NCI-H146 treated with DMSO at 0.1 percent for 48 hours (cell line): ENCODE data around the gene STXBP1.
A peak's percentile ranks its signal among the peaks of the same experiment; 100 is the strongest.

Source experiments
- DNase-seq: peaks from one replicate; lab custom pipeline; 2025; ENCODE audit not compliant: unreplicated experiment; lab: John Stamatoyannopoulos, UW

Gene STXBP1

GRCh38 chr9:127689329-127690000, 77.4 kb downstream of the STXBP1 start:
- no peak for DNase-seq

DNA sequence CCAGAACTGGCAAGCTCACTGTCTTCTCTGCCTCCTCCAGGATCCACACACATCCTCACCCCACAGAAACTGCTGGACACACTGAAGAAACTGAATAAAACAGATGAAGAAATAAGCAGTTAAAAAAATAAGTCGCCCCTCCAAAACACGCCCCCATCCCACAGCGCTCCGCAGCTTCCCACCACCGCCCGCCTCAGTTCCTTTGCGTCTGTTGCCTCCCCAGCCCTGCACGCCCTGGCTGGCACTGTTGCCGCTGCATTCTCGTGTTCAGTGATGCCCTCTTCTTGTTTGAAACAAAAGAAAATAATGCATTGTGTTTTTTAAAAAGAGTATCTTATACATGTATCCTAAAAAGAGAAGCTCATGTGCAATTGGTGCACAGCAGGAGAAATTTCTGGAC, 78.7 kb downstream of the STXBP1 start:
- DNase-seq: no peak

DNA sequence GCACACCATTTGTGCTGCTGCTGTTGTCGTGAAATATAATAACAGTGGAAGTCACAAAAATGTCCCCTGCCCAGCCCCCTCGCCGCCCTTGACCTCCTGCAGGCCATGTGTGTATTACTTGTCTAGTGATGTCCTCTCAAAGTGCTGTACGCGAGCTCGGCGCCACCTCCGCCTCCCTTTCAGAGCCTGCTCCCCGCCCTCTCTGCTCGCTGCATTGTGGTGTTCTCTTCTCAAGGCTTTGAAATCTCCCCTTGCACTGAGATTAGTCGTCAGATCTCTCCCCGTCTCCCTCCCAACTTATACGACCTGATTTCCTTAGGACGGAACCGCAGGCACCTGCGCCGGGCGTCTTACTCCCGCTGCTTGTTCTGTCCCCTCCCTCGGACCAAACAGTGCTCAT, 80.0 kb downstream of the STXBP1 start:
- no peak for DNase-seq

DNA sequence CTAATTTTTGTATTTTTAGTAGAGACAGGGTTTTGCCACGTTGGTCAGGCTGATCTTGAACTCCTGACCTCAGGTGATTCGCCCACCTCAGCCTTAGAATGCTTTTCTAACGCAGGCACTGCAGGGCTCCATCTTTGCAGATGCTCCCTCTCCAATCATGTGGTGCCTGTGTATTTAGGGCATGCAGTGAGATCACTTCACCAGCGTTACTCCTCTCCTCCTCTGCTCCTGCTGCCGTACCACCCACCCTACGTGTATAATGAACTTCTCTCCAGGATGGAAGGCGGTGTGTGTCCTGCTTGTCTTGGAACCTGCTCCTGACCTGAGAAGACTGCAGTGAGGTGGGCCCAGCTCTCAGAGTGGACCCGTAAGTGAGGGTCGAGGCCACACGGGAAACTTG, 81.1 kb downstream of the STXBP1 start:
- DNase-seq: no peak

- no peak for DNase-seq
Observed at GRCh38 chr9:127693697-127694096, 81.6 kb downstream of the STXBP1 start.

GRCh38 chr9:127694890-127695720, 83.0 kb downstream of the STXBP1 start:
- no peak for DNase-seq

DNA sequence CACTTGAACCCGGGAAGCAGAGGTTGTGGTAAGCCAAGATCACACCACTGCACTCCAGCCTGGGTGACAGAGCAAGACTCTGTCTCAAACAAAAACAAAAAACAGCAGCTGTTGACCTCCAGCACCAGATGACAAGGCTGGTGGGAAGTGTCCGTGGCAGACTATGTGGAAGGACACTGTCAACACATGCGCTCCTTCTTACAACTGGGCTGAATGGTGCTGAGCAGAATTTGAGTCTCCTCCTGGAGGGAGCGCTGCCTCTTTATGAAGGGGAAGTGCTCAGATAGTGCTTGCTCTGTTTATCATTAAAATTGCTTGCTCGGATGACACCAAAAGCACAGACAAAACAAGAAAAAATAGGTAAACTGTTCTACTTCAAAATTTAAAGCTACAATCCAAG, 85.5 kb downstream of the STXBP1 start:
- DNase-seq: no peak

- DNase-seq: no peak
Observed at GRCh38 chr9:127698386-127698785, 86.3 kb downstream of the STXBP1 start.

GRCh38 chr9:127698985-127699670, 87.1 kb downstream of the STXBP1 start:
- no peak for DNase-seq

DNA sequence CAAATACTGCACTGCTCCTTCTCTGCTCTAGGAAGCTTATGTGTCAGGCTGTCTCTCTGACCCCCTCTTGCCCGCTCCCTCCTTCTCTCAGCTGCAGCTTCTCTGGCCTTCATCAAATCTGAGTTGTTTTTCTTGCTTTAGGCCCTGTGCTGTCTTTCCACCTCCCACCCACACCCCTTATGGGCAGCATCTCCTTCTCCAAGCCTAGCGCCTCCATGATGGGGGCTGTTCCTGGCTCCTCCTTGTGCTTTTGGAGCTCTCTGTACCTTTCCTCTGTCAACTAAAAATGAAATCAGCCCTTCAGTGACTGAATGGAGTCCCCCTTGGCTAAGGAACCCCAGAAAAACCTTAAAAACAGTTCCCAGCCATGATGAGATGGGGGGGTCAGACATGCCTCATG, 88.1 kb downstream of the STXBP1 start:
- no peak for DNase-seq

DNA sequence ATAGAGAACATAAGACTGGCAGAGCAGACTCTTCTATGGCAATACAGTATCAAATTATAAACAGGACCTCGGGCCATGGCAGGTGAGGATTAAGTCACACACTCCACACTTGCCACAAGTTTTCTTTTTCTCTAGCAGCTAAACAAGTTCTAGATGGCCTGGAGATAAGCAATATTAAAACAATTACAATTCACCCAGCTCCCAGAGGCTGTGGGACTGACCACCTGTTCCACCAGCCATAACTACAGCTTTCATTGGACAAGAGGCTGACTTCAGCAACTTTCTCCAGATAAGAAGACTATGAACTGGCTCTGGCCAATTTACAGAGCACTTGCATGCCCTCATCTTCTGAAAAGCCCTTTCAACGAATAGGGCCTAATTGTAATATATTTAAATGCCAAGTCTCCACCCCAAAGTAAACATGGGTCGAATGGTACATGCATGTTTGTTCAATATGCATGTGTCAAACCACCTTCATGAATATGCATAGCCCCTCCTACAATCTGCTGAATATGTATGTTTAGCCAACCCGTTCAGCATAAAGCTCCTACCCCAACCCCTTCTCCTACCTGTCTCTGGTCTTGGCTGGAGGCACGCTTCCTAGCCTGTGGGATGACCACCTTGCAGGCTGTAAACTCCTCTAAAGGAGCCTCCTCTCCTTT, 88.6 kb downstream of the STXBP1 start:
- no peak for DNase-seq

- DNase-seq: no peak
Observed at GRCh38 chr9:127703289-127703946, 91.3 kb downstream of the STXBP1 start.

DNA sequence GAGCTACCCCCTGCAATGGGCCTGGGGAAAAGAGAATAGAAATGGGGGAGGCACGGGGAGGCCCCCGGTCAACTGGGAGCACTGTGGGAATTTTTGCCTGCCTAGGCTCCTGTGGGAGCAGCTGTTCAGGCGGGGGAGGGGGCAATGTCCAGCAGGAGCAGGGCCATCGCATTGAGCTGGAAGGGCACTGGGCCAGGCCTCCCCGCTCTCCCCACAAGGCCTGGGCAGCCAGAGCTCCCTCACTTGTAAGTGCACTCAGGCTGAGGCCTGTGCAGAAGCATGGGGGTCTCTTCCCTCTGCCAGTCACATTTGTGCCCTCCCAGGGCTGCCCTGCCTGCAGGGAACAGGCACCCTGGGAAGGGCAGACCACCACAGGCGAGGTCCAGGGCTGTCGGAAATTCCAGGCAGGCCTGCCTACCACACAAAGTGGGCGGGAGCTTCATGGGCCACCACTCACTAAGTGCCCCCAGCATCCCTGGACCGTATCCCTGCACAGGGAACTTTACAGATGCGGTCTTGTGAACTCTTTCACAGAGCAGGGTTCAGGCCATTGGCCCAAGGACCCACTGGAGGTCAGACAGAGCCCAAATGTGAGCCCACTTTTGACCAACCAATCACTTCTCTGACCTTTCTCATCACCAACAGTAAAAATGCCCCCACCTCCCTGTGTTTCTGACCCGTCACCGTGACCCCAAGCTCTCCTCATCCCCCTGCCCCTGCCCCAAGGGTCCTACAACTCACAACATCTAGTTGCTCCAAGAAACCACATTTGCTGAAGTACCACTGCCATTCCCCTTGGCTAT, 93.7 kb downstream of the STXBP1 start:
- DNase-seq: no peak

DNA sequence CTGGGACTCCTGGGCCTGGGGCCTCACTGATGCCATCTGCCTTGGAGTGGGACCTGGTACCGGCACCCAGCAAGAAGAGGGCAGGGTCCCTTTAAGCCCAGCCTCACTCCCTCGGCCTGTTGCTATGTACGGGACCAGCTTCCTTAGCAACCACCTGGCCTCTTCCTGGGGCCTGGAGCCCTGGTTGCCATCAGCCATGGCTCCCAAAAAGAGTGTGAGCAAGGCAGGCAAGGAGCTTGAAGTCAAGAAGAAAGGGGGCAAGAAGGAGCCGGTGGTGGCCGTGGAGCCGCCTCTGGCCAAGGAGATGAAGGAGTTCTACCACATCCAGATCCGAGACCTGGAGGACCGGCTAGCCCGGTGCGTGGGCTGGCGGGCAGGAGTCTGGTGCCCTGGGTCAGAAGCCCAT, 94.8 kb downstream of the STXBP1 start, which contains the start of gene CFAP157:
Gene CFAP157 (plus strand): TSS at position 153 of the 406 bp plus-strand sequence. CDS start 44 bp downstream, at position 197.
- peak; percentile 30 for DNase-seq

- DNase-seq: peak; percentile 16
Observed at GRCh38 chr9:127707766-127708165, 95.7 kb downstream of the STXBP1 start.

GRCh38 chr9:127708952-127709587, 97.0 kb downstream of the STXBP1 start:
- no peak for DNase-seq

DNA sequence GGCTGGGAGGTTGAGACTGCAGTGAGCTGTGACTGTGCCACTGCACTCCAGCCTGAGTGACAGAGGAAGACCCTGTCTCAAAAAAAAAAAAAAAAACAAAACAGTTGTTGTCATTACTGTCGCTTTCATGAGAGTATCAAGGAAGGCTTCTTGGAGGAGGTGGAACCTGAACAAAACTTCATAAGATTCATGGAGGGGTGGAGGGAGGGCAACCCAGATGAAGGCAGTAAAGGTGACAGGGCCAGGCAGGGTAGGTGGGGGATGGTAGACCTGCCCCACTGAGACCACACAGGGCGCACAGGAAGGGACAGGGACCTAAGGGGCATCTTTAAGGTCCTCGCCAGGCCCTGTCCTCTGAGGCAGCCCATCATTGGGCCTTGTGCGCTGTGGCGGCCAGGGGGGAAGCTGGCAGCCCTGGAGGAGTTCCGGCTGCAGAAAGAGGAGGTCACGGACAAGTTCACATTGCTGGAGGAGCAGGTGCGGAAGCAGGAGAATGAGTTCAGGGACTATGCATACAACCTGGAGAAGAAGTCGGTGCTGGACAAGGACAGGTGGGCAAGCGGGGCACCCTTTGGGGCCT, 98.2 kb downstream of the STXBP1 start:
- no peak for DNase-seq

GRCh38 chr9:127711226-127711701, 99.2 kb downstream of the STXBP1 start:
- no peak for DNase-seq

DNA sequence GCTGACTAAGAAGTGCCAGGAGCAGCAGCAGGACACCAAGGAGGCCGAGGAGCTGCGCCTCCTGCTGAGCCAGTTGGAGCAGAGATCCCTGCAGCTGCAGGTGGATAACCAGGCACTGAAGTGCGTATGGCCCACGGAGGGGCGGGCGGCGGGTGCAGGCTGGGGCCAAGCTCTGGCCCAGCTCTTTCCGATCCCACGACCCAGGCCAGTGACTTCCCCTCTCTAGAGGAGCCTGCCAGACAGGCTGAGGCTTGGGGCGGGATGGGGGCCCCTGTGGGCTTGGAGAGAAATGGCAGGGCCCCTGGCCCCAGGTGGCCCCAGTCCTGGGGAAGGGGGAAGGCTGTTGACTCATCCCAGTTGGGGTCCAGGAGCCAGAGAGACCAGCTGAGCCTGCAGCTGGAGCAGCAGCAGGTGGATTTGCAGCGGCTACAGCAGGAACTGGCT, 99.8 kb downstream of the STXBP1 start:
- DNase-seq: peak; percentile 83
